ENCODE measurements around the gene IL1RL2. TPM values are rescaled to one million over a fixed set of nuclear protein-coding genes. Genes with fewer than 3 reads are reported as not detected.

Gene IL1RL2
- total RNA-seq, 1 experiment from 2014 or later, result not detected

- no peak for TF ChIP-seq NFYB (CRISPR knock-in tag; conservative IDR thresholded peaks at IDR 0.05; ENCODE audit: low read depth)
Measured at GRCh38 chr2:102239344-102239743, 52.5 kb downstream of the IL1RL2 start (continued).

GRCh38 chr2:102240640-102241370 lies 54.0 kb downstream of the IL1RL2 start:
- H3K4me1 Mint-ChIP-seq, result peaks cover 20% of the 10 kb centered on the region
- no peaks in the 10 kb centered on the region for H3K36me3 Mint-ChIP-seq
- ChIA-PET POLR2A (no interaction called here), CTCF (interaction anchor here (0.5 to 2.6 kb wide), 64 partner anchors 10 to 1759 kb away, joined by 3 to 59 read pairs (median 5); partner anchors contain the start of genes IL18R1 and SLC9A4)
- ATAC-seq, result peak; percentile 92
- peaks cover 5% of the 10 kb centered on the region for H3K9me3 Mint-ChIP-seq
- no peaks in the 10 kb centered on the region for H3K27me3 Mint-ChIP-seq (ENCODE audit: low read depth)
- H3K27ac Mint-ChIP-seq, result no peak overlapping the region
- no peak overlapping the region for H3K4me3 Mint-ChIP-seq
- peak; percentile 91 for DNase-seq (ENCODE audit: low spot score)
- TF ChIP-seq ZNF121 (CRISPR knock-in tag; IDR thresholded peaks at IDR 0.05) (no peak), GABPB1 (CRISPR knock-in tag; IDR thresholded peaks at IDR 0.05) (peak; percentile 88), IRF2 (CRISPR knock-in tag; IDR thresholded peaks at IDR 0.05; ENCODE audit: borderline replicate concordance, low read depth) (no peak), ATF6 (CRISPR knock-in tag; IDR thresholded peaks at IDR 0.05) (no peak), NFYB (CRISPR knock-in tag; conservative IDR thresholded peaks at IDR 0.05; ENCODE audit: low read depth) (no peak), NR1H2 (CRISPR knock-in tag; IDR thresholded peaks at IDR 0.05) (no peak), NFATC4 (CRISPR knock-in tag; IDR thresholded peaks at IDR 0.05) (no peak), SP1 (CRISPR knock-in tag; conservative IDR thresholded peaks at IDR 0.05) (0 out of 2 replicates have a peak, but pooled peaks have one; percentile 18), TCF7 (CRISPR knock-in tag; IDR thresholded peaks at IDR 0.05; ENCODE audit: low read depth) (no peak), RELA (CRISPR knock-in tag; IDR thresholded peaks at IDR 0.05; ENCODE audit: borderline replicate concordance) (no peak), STAT6 (CRISPR knock-in tag; conservative IDR thresholded peaks at IDR 0.05; ENCODE audit: low read depth) (no peak), JAZF1 (CRISPR knock-in tag; IDR thresholded peaks at IDR 0.05) (no peak), USF1 (CRISPR knock-in tag; IDR thresholded peaks at IDR 0.05) (no peak), EMX1 (CRISPR knock-in tag; IDR thresholded peaks at IDR 0.05) (no peak)
- TF ChIP-seq, protein P1, sequence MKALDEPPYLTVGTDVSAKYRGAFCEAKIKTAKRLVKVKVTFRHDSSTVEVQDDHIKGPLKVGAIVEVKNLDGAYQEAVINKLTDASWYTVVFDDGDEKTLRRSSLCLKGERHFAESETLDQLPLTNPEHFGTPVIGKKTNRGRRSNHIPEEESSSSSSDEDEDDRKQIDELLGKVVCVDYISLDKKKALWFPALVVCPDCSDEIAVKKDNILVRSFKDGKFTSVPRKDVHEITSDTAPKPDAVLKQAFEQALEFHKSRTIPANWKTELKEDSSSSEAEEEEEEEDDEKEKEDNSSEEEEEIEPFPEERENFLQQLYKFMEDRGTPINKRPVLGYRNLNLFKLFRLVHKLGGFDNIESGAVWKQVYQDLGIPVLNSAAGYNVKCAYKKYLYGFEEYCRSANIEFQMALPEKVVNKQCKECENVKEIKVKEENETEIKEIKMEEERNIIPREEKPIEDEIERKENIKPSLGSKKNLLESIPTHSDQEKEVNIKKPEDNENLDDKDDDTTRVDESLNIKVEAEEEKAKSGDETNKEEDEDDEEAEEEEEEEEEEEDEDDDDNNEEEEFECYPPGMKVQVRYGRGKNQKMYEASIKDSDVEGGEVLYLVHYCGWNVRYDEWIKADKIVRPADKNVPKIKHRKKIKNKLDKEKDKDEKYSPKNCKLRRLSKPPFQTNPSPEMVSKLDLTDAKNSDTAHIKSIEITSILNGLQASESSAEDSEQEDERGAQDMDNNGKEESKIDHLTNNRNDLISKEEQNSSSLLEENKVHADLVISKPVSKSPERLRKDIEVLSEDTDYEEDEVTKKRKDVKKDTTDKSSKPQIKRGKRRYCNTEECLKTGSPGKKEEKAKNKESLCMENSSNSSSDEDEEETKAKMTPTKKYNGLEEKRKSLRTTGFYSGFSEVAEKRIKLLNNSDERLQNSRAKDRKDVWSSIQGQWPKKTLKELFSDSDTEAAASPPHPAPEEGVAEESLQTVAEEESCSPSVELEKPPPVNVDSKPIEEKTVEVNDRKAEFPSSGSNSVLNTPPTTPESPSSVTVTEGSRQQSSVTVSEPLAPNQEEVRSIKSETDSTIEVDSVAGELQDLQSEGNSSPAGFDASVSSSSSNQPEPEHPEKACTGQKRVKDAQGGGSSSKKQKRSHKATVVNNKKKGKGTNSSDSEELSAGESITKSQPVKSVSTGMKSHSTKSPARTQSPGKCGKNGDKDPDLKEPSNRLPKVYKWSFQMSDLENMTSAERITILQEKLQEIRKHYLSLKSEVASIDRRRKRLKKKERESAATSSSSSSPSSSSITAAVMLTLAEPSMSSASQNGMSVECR (CRISPR knock-in tag; IDR thresholded peaks at IDR 0.05; ENCODE audit: borderline replicate concordance), result no peak
- TF ChIP-seq, protein P2, sequence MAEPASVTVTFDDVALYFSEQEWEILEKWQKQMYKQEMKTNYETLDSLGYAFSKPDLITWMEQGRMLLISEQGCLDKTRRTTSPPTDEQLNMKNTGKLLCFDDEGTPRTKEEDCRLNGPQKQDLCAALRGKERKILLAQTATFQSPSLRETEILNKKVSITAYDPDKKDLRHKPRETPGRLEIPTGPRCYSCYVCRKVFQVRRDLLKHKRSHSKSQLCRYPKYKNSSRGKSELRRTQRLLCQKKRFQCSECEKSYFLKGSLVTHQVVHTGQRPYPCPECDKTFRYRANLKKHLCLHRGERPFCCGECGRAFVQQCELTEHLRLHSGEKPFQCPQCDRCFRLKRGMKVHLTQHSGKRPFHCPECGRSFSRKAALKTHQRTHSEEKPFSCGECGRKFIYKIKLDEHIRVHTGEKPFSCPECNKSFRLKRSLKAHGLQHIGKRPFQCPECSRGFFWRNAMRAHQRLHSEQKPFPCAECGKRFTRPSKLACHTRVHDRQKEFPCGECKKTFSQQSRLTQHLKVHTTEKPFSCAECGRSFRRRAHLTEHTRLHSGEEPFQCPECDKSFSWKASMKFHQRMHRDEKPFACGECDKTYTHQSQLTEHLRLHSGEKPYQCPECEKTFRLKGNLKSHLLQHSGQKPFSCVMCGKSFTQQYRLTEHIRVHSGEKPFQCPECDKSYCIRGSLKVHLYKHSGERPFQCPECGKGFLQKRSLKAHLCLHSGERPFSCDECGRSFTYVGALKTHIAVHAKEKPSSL (CRISPR knock-in tag; conservative IDR thresholded peaks at IDR 0.05), result no peak
- TF ChIP-seq, protein P3, sequence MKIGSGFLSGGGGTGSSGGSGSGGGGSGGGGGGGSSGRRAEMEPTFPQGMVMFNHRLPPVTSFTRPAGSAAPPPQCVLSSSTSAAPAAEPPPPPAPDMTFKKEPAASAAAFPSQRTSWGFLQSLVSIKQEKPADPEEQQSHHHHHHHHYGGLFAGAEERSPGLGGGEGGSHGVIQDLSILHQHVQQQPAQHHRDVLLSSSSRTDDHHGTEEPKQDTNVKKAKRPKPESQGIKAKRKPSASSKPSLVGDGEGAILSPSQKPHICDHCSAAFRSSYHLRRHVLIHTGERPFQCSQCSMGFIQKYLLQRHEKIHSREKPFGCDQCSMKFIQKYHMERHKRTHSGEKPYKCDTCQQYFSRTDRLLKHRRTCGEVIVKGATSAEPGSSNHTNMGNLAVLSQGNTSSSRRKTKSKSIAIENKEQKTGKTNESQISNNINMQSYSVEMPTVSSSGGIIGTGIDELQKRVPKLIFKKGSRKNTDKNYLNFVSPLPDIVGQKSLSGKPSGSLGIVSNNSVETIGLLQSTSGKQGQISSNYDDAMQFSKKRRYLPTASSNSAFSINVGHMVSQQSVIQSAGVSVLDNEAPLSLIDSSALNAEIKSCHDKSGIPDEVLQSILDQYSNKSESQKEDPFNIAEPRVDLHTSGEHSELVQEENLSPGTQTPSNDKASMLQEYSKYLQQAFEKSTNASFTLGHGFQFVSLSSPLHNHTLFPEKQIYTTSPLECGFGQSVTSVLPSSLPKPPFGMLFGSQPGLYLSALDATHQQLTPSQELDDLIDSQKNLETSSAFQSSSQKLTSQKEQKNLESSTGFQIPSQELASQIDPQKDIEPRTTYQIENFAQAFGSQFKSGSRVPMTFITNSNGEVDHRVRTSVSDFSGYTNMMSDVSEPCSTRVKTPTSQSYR (CRISPR knock-in tag; IDR thresholded peaks at IDR 0.05), result no peak
- TF ChIP-seq, protein P4, sequence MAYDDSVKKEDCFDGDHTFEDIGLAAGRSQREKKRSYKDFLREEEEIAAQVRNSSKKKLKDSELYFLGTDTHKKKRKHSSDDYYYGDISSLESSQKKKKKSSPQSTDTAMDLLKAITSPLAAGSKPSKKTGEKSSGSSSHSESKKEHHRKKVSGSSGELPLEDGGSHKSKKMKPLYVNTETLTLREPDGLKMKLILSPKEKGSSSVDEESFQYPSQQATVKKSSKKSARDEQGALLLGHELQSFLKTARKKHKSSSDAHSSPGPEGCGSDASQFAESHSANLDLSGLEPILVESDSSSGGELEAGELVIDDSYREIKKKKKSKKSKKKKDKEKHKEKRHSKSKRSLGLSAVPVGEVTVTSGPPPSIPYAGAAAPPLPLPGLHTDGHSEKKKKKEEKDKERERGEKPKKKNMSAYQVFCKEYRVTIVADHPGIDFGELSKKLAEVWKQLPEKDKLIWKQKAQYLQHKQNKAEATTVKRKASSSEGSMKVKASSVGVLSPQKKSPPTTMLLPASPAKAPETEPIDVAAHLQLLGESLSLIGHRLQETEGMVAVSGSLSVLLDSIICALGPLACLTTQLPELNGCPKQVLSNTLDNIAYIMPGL (CRISPR knock-in tag; IDR thresholded peaks at IDR 0.05), result no peak
